GM12878 (cell line): ENCODE measurements around the gene AHCYL2. TPM values are rescaled to one million over a fixed set of nuclear protein-coding genes. Genes with fewer than 3 reads are reported as not detected.

Source experiments
- ATAC-seq: fragments of 200-7000 bp; cut with Tn5 transposase; 3 replicates; pipeline ENCODE4 v1.9.1; 2020; ENCODE audit warnings: mild to moderate bottlenecking, moderate library complexity
- BruUV-seq: library from RNA; stranded (reverse); fragments of 400-500 nt; replicated peaks from 2 replicates; lab custom pipeline; 2021; lab: Mats Ljungman, UMichigan
- CTCF ChIA-PET: fragments of 300-600 bp; sonication (Branson Sonifier 250); formaldehyde crosslinking; extraction: SDS; loops from one replicate; lab custom pipeline; 2021; ENCODE audit warnings: inconsistent platforms; lab: Yijun Ruan, JAX
- POLR2A ChIA-PET: fragments of 350-600 bp; formaldehyde crosslinking; extraction: SDS; loops from one replicate; lab custom pipeline; 2021; ENCODE audit warnings: inconsistent platforms; lab: Charles Lee
- RAD21 ChIA-PET: fragments of 300-600 bp; sonication (Branson Sonifier 250); formaldehyde crosslinking; loops from one replicate; lab custom pipeline; 2023; ENCODE audit warnings: antibody characterized with exemption; ENCODE audit not compliant: unreplicated experiment; lab: Charles Lee
- SMC1A ChIA-PET: fragments of 300-600 bp; sonication (Branson Sonifier 250); formaldehyde crosslinking; loops from one replicate; lab custom pipeline; 2023; ENCODE audit not compliant: unreplicated experiment, uncharacterized antibody; lab: Charles Lee
- DNase-seq: peaks from one replicate; pipeline ENCODE4 v3.0.0-alpha.2; 2011; ENCODE audit warnings: low read depth, low spot score
- FAIRE-seq: peaks from 3 replicates; lab custom pipeline; 2011; peaks lifted over from hg19 to GRCh38; lab: Jason Lieb, UNC
- H2AFZ ChIP-seq: 2 replicates; pipeline ENCODE4 v1.6.0; 2011; ENCODE audit warnings: low read depth, low read length, control low read depth; ENCODE audit not compliant: control insufficient read depth
- H3K27ac ChIP-seq: 2 replicates; pipeline ENCODE4 v1.5.1; 2011; ENCODE audit warnings: control low read depth; ENCODE audit not compliant: control insufficient read depth, insufficient read depth
- H3K27me3 ChIP-seq, 2 experiments: replicated peaks in 1 of 2; 2 replicates each; pipeline versions ENCODE4 v1.6.0 to v1.6.1; 2011; ENCODE audit warnings: low read length in 1 of 2; ENCODE audit not compliant: control insufficient read depth in 2 of 2, insufficient read depth in 2 of 2
- H3K36me3 ChIP-seq, 2 experiments: 2 replicates each; pipeline ENCODE4 v1.5.1; 2011; ENCODE audit warnings: low read length in 1 of 2; ENCODE audit not compliant: control insufficient read depth in 2 of 2, insufficient read depth in 2 of 2
- H3K4me1 ChIP-seq: 2 replicates; pipeline ENCODE4 v1.6.1; 2011; ENCODE audit warnings: mild to moderate bottlenecking, low read length, moderate library complexity, mixed read lengths; ENCODE audit not compliant: control insufficient read depth, insufficient read depth
- H3K4me2 ChIP-seq: 2 replicates; pipeline ENCODE4 v1.6.0; 2011; ENCODE audit warnings: control low read depth; ENCODE audit not compliant: control insufficient read depth, insufficient read depth
- H3K4me3 ChIP-seq: fragments of 200-600 bp; sonication (generic); 2 replicates; pipeline ENCODE4 v1.5.1; 2016
- H3K79me2 ChIP-seq: 2 replicates; pipeline ENCODE4 v1.6.0; 2011; ENCODE audit warnings: low read length; ENCODE audit not compliant: control insufficient read depth, insufficient read depth
- H3K9ac ChIP-seq: 2 replicates; pipeline ENCODE4 v1.8.0; 2011; ENCODE audit warnings: low read length, control low read depth, mixed read lengths; ENCODE audit not compliant: control insufficient read depth, insufficient read depth
- H3K9me3 ChIP-seq: replicated peaks from 3 replicates; pipeline ENCODE4 v1.5.1; 2011; ENCODE audit warnings: mild to moderate bottlenecking, low read length; ENCODE audit not compliant: control insufficient read depth, insufficient read depth
- H4K20me1 ChIP-seq: 2 replicates; pipeline ENCODE4 v1.6.0; 2011; ENCODE audit not compliant: control insufficient read depth, insufficient read depth
- HDGF ChIP-seq: fragments of 450-650 bp; IDR thresholded peaks from 2 replicates; pipeline ENCODE4 v1.6.1; 2016; ENCODE audit warnings: antibody characterized with exemption
- IKZF1 ChIP-seq: fragments of 450-650 bp; conservative IDR thresholded peaks from 2 replicates; pipeline ENCODE4 v1.6.1; 2017; ENCODE audit warnings: antibody characterized with exemption, mild to moderate bottlenecking
- MTA2 ChIP-seq: fragments of 450-650 bp; IDR thresholded peaks from 2 replicates; pipeline ENCODE4 v1.6.1; 2016; ENCODE audit warnings: low read depth, mild to moderate bottlenecking, moderate library complexity
- PML ChIP-seq: IDR thresholded peaks from 2 replicates; pipeline ENCODE4 v1.6.1; 2012; ENCODE audit warnings: low read length, inconsistent platforms
- SUZ12 ChIP-seq: fragments of 200-600 bp; sonication (generic); IDR thresholded peaks from one replicate; pipeline ENCODE4 v1.6.1; 2018; ENCODE audit warnings: antibody characterized with exemption, mild to moderate bottlenecking; ENCODE audit not compliant: unreplicated experiment
- TCF3 ChIP-seq: IDR thresholded peaks from 2 replicates; pipeline ENCODE4 v1.6.1; 2012; ENCODE audit warnings: low read depth, mild to moderate bottlenecking, low read length, borderline replicate concordance; ENCODE audit not compliant: insufficient read depth
- WGBS: methylation state at CpG from one replicate; pipeline ENCODE4 v1.1.6; 2016; ENCODE audit warnings: low lambda C conversion rate; ENCODE audit not compliant: insufficient replicate concordance, insufficient coverage; ENCODE audit errors: missing lambda C conversion rate; 5-methylcytosine and 5-hydroxymethylcytosine counted together
- in situ Hi-C: fragments of 300-500 bp; cut with MboI; formaldehyde crosslinking; loops from 9 replicates; pipeline ENCODE4 v1.14.3; 2018; ENCODE audit warnings: mixed read lengths
- intact Hi-C: fragments of 100-400 bp; cut with micrococcal nuclease; formaldehyde crosslinking; loops from one replicate; pipeline ENCODE4 v1.14.2; 2022; ENCODE audit not compliant: unreplicated experiment
- polyA plus RNA-seq, 11 experiments: library from polyadenylated mRNA; depleted of rRNA in 4 of 11; unstranded in 6 of 11; stranded (reverse) in 5 of 11; fragments of >200 nt; fragmentation: Nextera tagmentation in 4 of 11; fragmentation: Illumina TruSeq in 1 of 11; extraction: Ambion mirVana in 4 of 11; extraction: Trizol in 1 of 11; gene quantifications; 1 replicate in 1 of 11; 2 replicates in 10 of 11; pipeline versions ENCODE4 v1.2.1 to v1.2.3, GENCODE V29; 2011 to 2016; ENCODE audit warnings: inconsistent platforms in 2 of 11, missing spikeins in 2 of 11, low read depth in 1 of 11
- total RNA-seq, 4 experiments: library from RNA; depleted of rRNA in 3 of 4; stranded (reverse); fragments of >200 nt in 3 of 4; fragmentation: Illumina TruSeq in 1 of 4; extraction: Trizol in 1 of 4; gene quantifications; 2 replicates each; pipeline versions ENCODE4 v1.2.1 to v1.2.3, GENCODE V29; 2013 to 2021

Gene AHCYL2
- total and polyA plus RNA-seq, 10 of the 15 experiments (the other 5 are each of a cell fraction or from before 2014, with no cell fraction given), result 1.7 to 29.1 (median 5.4) TPM

- H3K4me2 ChIP-seq, result peak overlapping the region; percentile 99
- ChIA-PET POLR2A (no interaction called here), SMC1A (no interaction called here), CTCF (interaction anchor here (0.6 to 1.6 kb wide), 2 partner anchors 21 to 26 kb away, joined by 3 read pairs; no protein-coding TSS in a partner anchor), RAD21 (no interaction called here)
- peak overlapping the region; percentile 75 for H2AFZ ChIP-seq
- intact Hi-C loops, result no loop called here
- no TSS peak for BruUV-seq
- peaks cover 8% of the 10 kb centered on the region for H3K4me1 ChIP-seq
- H3K36me3 ChIP-seq, result no peaks in the 10 kb centered on the region
- H3K79me2 ChIP-seq, result no peaks in the 10 kb centered on the region; the same call in 1 of the 2 replicates
- 81% methylated on average over 13 of the region's 13 CpGs for WGBS
- FAIRE-seq (no peak), ATAC-seq (no peak), DNase-seq (no peak)
- peak overlapping the region; percentile 73 for H3K9ac ChIP-seq
- H3K9me3 ChIP-seq, result no peaks in the 10 kb centered on the region
- no peaks in the 10 kb centered on the region for H4K20me1 ChIP-seq
- in situ Hi-C loops, result no loop called here
- 0 out of 4 replicates have a peak, but pooled peaks cover 0 to 1% of the 10 kb centered on the region in 2 experiments for H3K27me3 ChIP-seq
- H3K4me3 ChIP-seq, result peak overlapping the region; percentile 92
- TF ChIP-seq IKZF1 (no peak), PML (no peak)
- H3K27ac ChIP-seq, result no peak overlapping the region
Measured at GRCh38 chr7:129189661-129190310, 35.0 kb upstream of the AHCYL2 start.

- Histone ChIP-seq H3K9me3 (no peaks in the 10 kb centered on the region; the same call in 2 of the 3 replicates), H3K79me2 (no peaks in the 10 kb centered on the region; the same call in 1 of the 2 replicates), H2AFZ (no peak overlapping the region), H3K27me3 (0 out of 4 replicates have a peak, but pooled peaks cover 0 to 1% of the 10 kb centered on the region in 2 experiments), H3K27ac (no peak overlapping the region), H3K36me3 (no peaks in the 10 kb centered on the region), H3K9ac (no peak overlapping the region), H4K20me1 (no peaks in the 10 kb centered on the region), H3K4me1 (peaks cover 8% of the 10 kb centered on the region), H3K4me3 (no peak overlapping the region), H3K4me2 (peak overlapping the region; percentile 38; the same call in 1 of the 2 replicates)
- FAIRE-seq (no peak), DNase-seq (no peak), ATAC-seq (no peak)
- intact Hi-C loops, result no loop called here
- SMC1A ChIA-PET, result interaction anchor here (0.7 to 1.6 kb wide), 3 partner anchors 8 to 28 kb away, joined by 3 to 4 read pairs (median 4); no protein-coding TSS in a partner anchor
- RAD21 ChIA-PET, result no interaction called here
- CTCF ChIA-PET, result interaction anchor here (1.6 kb wide), 1 partner anchor 19 kb away, joined by 3 read pairs; no protein-coding TSS in a partner anchor
- in situ Hi-C loops, result no loop called here
- POLR2A ChIA-PET, result no interaction called here
- 75% methylated on average over 3 of the region's 3 CpGs for WGBS
- TF ChIP-seq TCF3 (no peak), MTA2 (no peak), SUZ12 (no peak), HDGF (no peak)
- BruUV-seq, result no TSS peak
Measured at GRCh38 chr7:129191272-129191671, 33.6 kb upstream of the AHCYL2 start.
